Right renal cortex interstitium (tissue), 3 donors: Measurements from ENCODE around the gene EED. TPM values are rescaled to one million over a fixed set of nuclear protein-coding genes. Genes with fewer than 3 reads are reported as not detected.
A peak's percentile ranks its signal among the peaks of the same experiment; 100 is the strongest.

Experiments
- DNase-seq, 3 donors: peaks; one replicate each; pipeline ENCODE4 v3.0.0-alpha.2; 2013; ENCODE audit warnings: low read depth in 3 of 3, low spot score in 2 of 3
- polyA plus RNA-seq, 3 donors: library from polyadenylated mRNA; unstranded; fragments of 120-200 nt; gene quantifications; one replicate each; pipeline ENCODE4 v1.2.1, GENCODE V29; 2013; ENCODE audit not compliant: insufficient read length in 3 of 3

The EED gene
- polyA plus RNA-seq: 10 to 100 TPM; 38.0 to 41.4 (median 38.3) TPM

- DNase-seq: peak; percentile 91 to 98 (median 93)
Observed at GRCh38 chr11:86244522-86245368, at the start of gene EED. Gene EED (plus strand): TSS chr11:86244753. CDS start chr11:86245230, 477 bp downstream.

- no peak for DNase-seq
Observed at GRCh38 chr11:86194998-86195397, 49.6 kb upstream of the EED start.

GRCh38 chr11:86196085-86196696 lies 48.4 kb upstream of the EED start:
- no peak for DNase-seq

GRCh38 chr11:86196913-86197312 lies 47.6 kb upstream of the EED start:
- no peak for DNase-seq

GRCh38 chr11:86197448-86197847 lies 47.1 kb upstream of the EED start:
- DNase-seq: no peak

GRCh38 chr11:86198139-86198538 lies 46.4 kb upstream of the EED start:
- DNase-seq: no peak

- no peak for DNase-seq
Observed at GRCh38 chr11:86199354-86199753, 45.2 kb upstream of the EED start.

- DNase-seq: no peak
Observed at GRCh38 chr11:86201371-86201884, 43.1 kb upstream of the EED start.

- no peak for DNase-seq
Observed at GRCh38 chr11:86202013-86202336, 42.6 kb upstream of the EED start.

GRCh38 chr11:86204356-86204755 lies 40.2 kb upstream of the EED start:
- DNase-seq: no peak

GRCh38 chr11:86205421-86206336 lies 38.9 kb upstream of the EED start:
- DNase-seq: no peak

- DNase-seq: no peak
Observed at GRCh38 chr11:86206337-86206695, 38.2 kb upstream of the EED start.

- DNase-seq: no peak
Observed at GRCh38 chr11:86207413-86207812, 37.1 kb upstream of the EED start.

GRCh38 chr11:86208572-86208971 lies 36.0 kb upstream of the EED start:
- DNase-seq: no peak

GRCh38 chr11:86209806-86210657 lies 34.5 kb upstream of the EED start:
- DNase-seq: no peak

GRCh38 chr11:86210898-86211297 lies 33.7 kb upstream of the EED start:
- no peak for DNase-seq

GRCh38 chr11:86211619-86212018 lies 32.9 kb upstream of the EED start:
- no peak for DNase-seq

GRCh38 chr11:86212019-86212611 lies 32.4 kb upstream of the EED start:
- no peak for DNase-seq

GRCh38 chr11:86214710-86215109 lies 29.8 kb upstream of the EED start:
- DNase-seq: no peak
